ENCODE data around the gene ECHDC1.
"Not testable (repeated sequence)": the region's sequence is repeated elsewhere in the genome, so short reads cannot be mapped to it uniquely, and the experiment has no call there.

GRCh38 chr6:127331256-127331655, 12.2 kb downstream of the ECHDC1 start:
- not testable (repeated sequence) for TF ChIP-seq CTCF (IDR thresholded peaks at IDR 0.05; ENCODE audit: low read depth, low read length); POLR2A (IDR thresholded peaks at IDR 0.05; ENCODE audit: extremely low read depth, insufficient read length)
